ENCODE results near the gene DLEC1. TPM values are rescaled to one million over a fixed set of nuclear protein-coding genes. Genes with fewer than 3 reads are reported as not detected.

The DLEC1 gene
- total RNA-seq, 2 donors from 2014 or later, result 0.52 to 0.56 TPM

GRCh38 chr3:38150780-38151528, 111.9 kb downstream of the DLEC1 start:
- H3K9ac ChIP-seq (ENCODE audit: low read depth in 2 of 2, low read length in 2 of 2), result no peak overlapping the region
- no peak for TF ChIP-seq CTCF (IDR thresholded peaks at IDR 0.05)
- no peak overlapping the region for H3K27ac ChIP-seq
- DNase-seq, result no peak
- no peaks in the 10 kb centered on the region for H3K4me1 ChIP-seq
- intact Hi-C loops (cut with DNase I), result no loop called here
- H3K36me3 ChIP-seq, result no peaks in the 10 kb centered on the region
- no peak overlapping the region for H3K4me3 ChIP-seq
- no peaks in the 10 kb centered on the region for H3K27me3 ChIP-seq
- H3K9me3 ChIP-seq, result no peaks in the 10 kb centered on the region

GRCh38 chr3:38151667-38152265, 112.8 kb downstream of the DLEC1 start:
- H3K27ac ChIP-seq, result no peak overlapping the region
- no peaks in the 10 kb centered on the region for H3K27me3 ChIP-seq
- H3K4me1 ChIP-seq, result no peaks in the 10 kb centered on the region
- intact Hi-C loops (cut with DNase I), result no loop called here
- H3K9me3 ChIP-seq, result no peaks in the 10 kb centered on the region
- H3K9ac ChIP-seq (ENCODE audit: low read depth in 2 of 2, low read length in 2 of 2), result no peak overlapping the region
- TF ChIP-seq CTCF (IDR thresholded peaks at IDR 0.05), result no peak
- H3K36me3 ChIP-seq, result no peaks in the 10 kb centered on the region
- DNase-seq, result no peak
- no peak overlapping the region for H3K4me3 ChIP-seq

DNA sequence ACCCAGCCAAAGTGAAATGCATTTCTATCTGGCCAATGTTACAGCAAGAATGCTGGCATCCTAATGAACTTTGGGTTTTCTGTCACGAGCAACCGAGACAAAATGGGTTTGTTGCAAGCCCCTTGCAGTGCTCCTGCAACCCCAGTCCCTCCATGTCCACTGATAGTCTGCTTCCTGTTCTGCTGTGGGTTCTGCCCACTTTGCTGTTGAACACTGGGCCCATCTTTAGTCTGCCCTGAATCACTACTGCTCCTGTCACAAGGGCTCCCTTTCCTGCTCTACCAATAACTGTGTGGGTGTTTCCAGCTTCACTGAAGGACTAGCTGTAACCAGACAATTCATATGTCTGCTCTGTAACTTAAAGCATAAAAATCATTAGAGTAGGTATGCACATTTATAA, 113.6 kb downstream of the DLEC1 start:
- H3K9ac ChIP-seq (ENCODE audit: low read depth in 2 of 2, low read length in 2 of 2), result no peak overlapping the region
- H3K27ac ChIP-seq, result no peak overlapping the region
- H3K36me3 ChIP-seq, result no peaks in the 10 kb centered on the region
- intact Hi-C loops (cut with DNase I), result no loop called here
- no peaks in the 10 kb centered on the region for H3K9me3 ChIP-seq
- DNase-seq, result no peak
- H3K4me3 ChIP-seq, result no peak overlapping the region
- TF ChIP-seq CTCF (IDR thresholded peaks at IDR 0.05), result no peak
- H3K27me3 ChIP-seq, result no peaks in the 10 kb centered on the region
- H3K4me1 ChIP-seq, result no peaks in the 10 kb centered on the region

- Histone ChIP-seq H3K36me3 (no peaks in the 10 kb centered on the region), H3K27ac (no peak overlapping the region), H3K4me3 (no peak overlapping the region), H3K27me3 (no peaks in the 10 kb centered on the region), H3K4me1 (no peaks in the 10 kb centered on the region), H3K9ac (ENCODE audit: low read depth in 2 of 2, low read length in 2 of 2) (no peak overlapping the region), H3K9me3 (no peaks in the 10 kb centered on the region)
- no peak for DNase-seq
- no peak for TF ChIP-seq CTCF (IDR thresholded peaks at IDR 0.05)
- intact Hi-C loops (cut with DNase I), result no loop called here
Measured at GRCh38 chr3:38153221-38153620, 114.2 kb downstream of the DLEC1 start.

- Histone ChIP-seq H3K4me3 (no peak overlapping the region), H3K9me3 (no peaks in the 10 kb centered on the region), H3K36me3 (no peaks in the 10 kb centered on the region), H3K27me3 (no peaks in the 10 kb centered on the region), H3K4me1 (no peaks in the 10 kb centered on the region), H3K9ac (ENCODE audit: low read depth in 2 of 2, low read length in 2 of 2) (no peak overlapping the region), H3K27ac (no peak overlapping the region)
- DNase-seq, result no peak
- intact Hi-C loops (cut with DNase I), result no loop called here
- no peak for TF ChIP-seq CTCF (IDR thresholded peaks at IDR 0.05)
Measured at GRCh38 chr3:38154033-38154494, 115.1 kb downstream of the DLEC1 start.
